Measurements from ENCODE around the gene HS6ST2. TPM values are rescaled to one million over a fixed set of nuclear protein-coding genes. Genes with fewer than 3 reads are reported as not detected.

Gene HS6ST2
- total RNA-seq, 2 experiments from 2014 or later: not detected

- Histone ChIP-seq H3K4me3 (ENCODE audit: low read depth, low read length, poor library complexity, severe bottlenecking) (no peak overlapping the region), H4K20me1 (ENCODE audit: insufficient read depth, low read length) (no peaks in the 10 kb centered on the region), H2AFZ (ENCODE audit: low read length) (no peak overlapping the region), H3K79me2 (ENCODE audit: insufficient read depth, low read depth, low read length) (no peaks in the 10 kb centered on the region), H3K9me2 (ENCODE audit: insufficient read depth, low read length) (no peaks in the 10 kb centered on the region), H3K4me1 (ENCODE audit: insufficient read depth, low read length, poor library complexity, severe bottlenecking) (no peaks in the 10 kb centered on the region), H3K4me2 (ENCODE audit: low read length) (no peak overlapping the region), H3K9me3 (ENCODE audit: low read length) (no peaks in the 10 kb centered on the region), H3K27ac (ENCODE audit: low read depth, low read length, poor library complexity, severe bottlenecking) (no peak overlapping the region), H3K36me3 (ENCODE audit: insufficient read depth, low read length) (no peaks in the 10 kb centered on the region)
- no peak for DNase-seq (ENCODE audit: low spot score)
- intact Hi-C loops (cut with micrococcal nuclease; ENCODE audit: unreplicated experiment): no loop called here
- POLR2A ChIA-PET: no interaction called here
- CTCF ChIA-PET (ENCODE audit: unreplicated experiment): no interaction called here
- TF ChIP-seq EZH2phosphoT487 (IDR thresholded peaks at IDR 0.05; ENCODE audit: borderline replicate concordance, low read depth, low read length) (no peak), CTCF (conservative IDR thresholded peaks at IDR 0.05; ENCODE audit: low read length) (no peak)
- BruUV-seq (replicated peaks): no TSS peak
Measured at GRCh38 chrX:132940727-132941327, 17.6 kb downstream of the HS6ST2 start.

GRCh38 chrX:132933170-132933569, 25.3 kb downstream of the HS6ST2 start:
- Histone ChIP-seq H3K79me2 (ENCODE audit: insufficient read depth, low read depth, low read length) (no peaks in the 10 kb centered on the region), H4K20me1 (ENCODE audit: insufficient read depth, low read length) (no peaks in the 10 kb centered on the region), H3K27ac (ENCODE audit: low read depth, low read length, poor library complexity, severe bottlenecking) (no peak overlapping the region), H3K4me2 (ENCODE audit: low read length) (no peak overlapping the region), H2AFZ (ENCODE audit: low read length) (no peak overlapping the region), H3K36me3 (ENCODE audit: insufficient read depth, low read length) (no peaks in the 10 kb centered on the region), H3K4me3 (ENCODE audit: low read depth, low read length, poor library complexity, severe bottlenecking) (no peak overlapping the region), H3K9me3 (ENCODE audit: low read length) (no peaks in the 10 kb centered on the region), H3K4me1 (ENCODE audit: insufficient read depth, low read length, poor library complexity, severe bottlenecking) (no peaks in the 10 kb centered on the region), H3K9me2 (ENCODE audit: insufficient read depth, low read length) (no peaks in the 10 kb centered on the region)
- TF ChIP-seq CTCF (conservative IDR thresholded peaks at IDR 0.05; ENCODE audit: low read length): no peak
- no peak for TF ChIP-seq EZH2phosphoT487 (IDR thresholded peaks at IDR 0.05; ENCODE audit: borderline replicate concordance, low read depth, low read length)
- BruUV-seq (replicated peaks): no TSS peak
- no peak for DNase-seq (ENCODE audit: low spot score)
- CTCF ChIA-PET (ENCODE audit: unreplicated experiment): no interaction called here
- POLR2A ChIA-PET: no interaction called here
- intact Hi-C loops (cut with micrococcal nuclease; ENCODE audit: unreplicated experiment): no loop called here

GRCh38 chrX:132924426-132924825, 34.0 kb downstream of the HS6ST2 start:
- H3K4me1 ChIP-seq (ENCODE audit: insufficient read depth, low read length, poor library complexity, severe bottlenecking): no peaks in the 10 kb centered on the region
- H2AFZ ChIP-seq (ENCODE audit: low read length): no peak overlapping the region
- ChIA-PET CTCF (ENCODE audit: unreplicated experiment) (no interaction called here), POLR2A (no interaction called here)
- H3K27ac ChIP-seq (ENCODE audit: low read depth, low read length, poor library complexity, severe bottlenecking): no peak overlapping the region
- intact Hi-C loops (cut with micrococcal nuclease; ENCODE audit: unreplicated experiment): no loop called here
- TF ChIP-seq CTCF (conservative IDR thresholded peaks at IDR 0.05; ENCODE audit: low read length): no peak
- no peak for TF ChIP-seq EZH2phosphoT487 (IDR thresholded peaks at IDR 0.05; ENCODE audit: borderline replicate concordance, low read depth, low read length)
- no peaks in the 10 kb centered on the region for H3K9me2 ChIP-seq (ENCODE audit: insufficient read depth, low read length)
- DNase-seq (ENCODE audit: low spot score): no peak
- no peaks in the 10 kb centered on the region for H3K9me3 ChIP-seq (ENCODE audit: low read length)
- no peaks in the 10 kb centered on the region for H4K20me1 ChIP-seq (ENCODE audit: insufficient read depth, low read length)
- BruUV-seq (replicated peaks): no TSS peak
- no peak overlapping the region for H3K4me3 ChIP-seq (ENCODE audit: low read depth, low read length, poor library complexity, severe bottlenecking)
- no peak overlapping the region for H3K4me2 ChIP-seq (ENCODE audit: low read length)
- no peaks in the 10 kb centered on the region for H3K36me3 ChIP-seq (ENCODE audit: insufficient read depth, low read length)
- H3K79me2 ChIP-seq (ENCODE audit: insufficient read depth, low read depth, low read length): no peaks in the 10 kb centered on the region
